GM18909 (cell line): ENCODE data around the gene ORM1.
A peak's percentile ranks its signal among the peaks of the same experiment; 100 is the strongest.

ENCODE experiments used
- ATAC-seq: cut with Tn5 transposase; IDR thresholded peaks from one replicate; pipeline ENCODE4 v1.9.1; 2021; ENCODE audit warnings: mild to moderate bottlenecking; ENCODE audit not compliant: unreplicated experiment, poor library complexity

ORM1 gene

GRCh38 chr9:114341152-114341830, 18.4 kb downstream of the ORM1 start:
- no peak for ATAC-seq

DNA sequence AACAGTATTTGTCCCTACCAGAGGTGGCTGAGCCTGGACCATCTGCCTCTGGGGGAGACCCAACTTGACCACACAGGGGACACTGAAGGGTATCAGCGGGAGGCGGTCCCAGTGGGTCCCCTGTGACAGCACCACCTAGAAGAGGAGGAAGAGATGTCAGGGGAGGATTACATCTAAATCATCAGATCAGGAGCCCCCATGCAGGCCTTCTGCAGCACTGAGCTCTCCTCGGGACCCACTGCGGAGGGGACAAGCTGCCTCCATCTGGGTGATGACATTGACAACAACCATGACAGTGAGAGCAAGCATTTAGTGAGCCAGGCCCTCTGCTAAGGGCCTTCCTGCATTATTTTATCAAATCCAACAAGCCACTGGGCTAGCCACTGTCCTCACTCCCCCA, 19.1 kb downstream of the ORM1 start:
- no peak for ATAC-seq

DNA sequence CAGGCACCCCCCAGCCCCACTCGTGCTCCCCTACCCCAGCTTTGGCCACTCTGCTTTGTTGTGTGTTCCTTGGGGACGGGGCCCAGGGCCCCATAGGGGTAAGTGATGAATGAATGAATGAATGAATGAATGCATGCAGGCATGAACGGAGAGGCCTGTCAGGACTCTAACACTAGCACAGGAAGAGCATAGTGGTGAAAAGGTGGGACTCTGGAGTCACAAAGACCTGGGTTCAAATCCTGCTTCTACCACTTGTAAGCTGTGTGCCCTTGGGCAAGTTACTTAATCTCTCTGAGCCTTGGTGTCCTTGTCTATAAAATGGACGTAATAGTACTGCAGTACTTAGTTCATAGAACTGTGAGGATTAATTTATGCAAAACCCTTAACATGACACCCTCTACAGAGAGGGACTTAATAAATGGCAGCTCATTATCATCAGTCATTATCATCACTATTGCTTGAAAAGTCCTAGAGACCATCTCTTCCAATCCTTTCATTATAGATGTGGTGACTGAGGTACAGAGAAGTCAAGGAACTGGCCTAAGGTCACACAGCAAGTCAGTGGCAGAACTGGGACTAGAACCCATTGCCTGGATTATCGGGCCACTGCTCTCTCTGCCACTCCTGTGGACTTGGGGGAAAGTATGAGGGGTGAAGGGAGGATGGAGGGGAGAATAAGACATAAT, 20.0 kb downstream of the ORM1 start:
- no peak for ATAC-seq

DNA sequence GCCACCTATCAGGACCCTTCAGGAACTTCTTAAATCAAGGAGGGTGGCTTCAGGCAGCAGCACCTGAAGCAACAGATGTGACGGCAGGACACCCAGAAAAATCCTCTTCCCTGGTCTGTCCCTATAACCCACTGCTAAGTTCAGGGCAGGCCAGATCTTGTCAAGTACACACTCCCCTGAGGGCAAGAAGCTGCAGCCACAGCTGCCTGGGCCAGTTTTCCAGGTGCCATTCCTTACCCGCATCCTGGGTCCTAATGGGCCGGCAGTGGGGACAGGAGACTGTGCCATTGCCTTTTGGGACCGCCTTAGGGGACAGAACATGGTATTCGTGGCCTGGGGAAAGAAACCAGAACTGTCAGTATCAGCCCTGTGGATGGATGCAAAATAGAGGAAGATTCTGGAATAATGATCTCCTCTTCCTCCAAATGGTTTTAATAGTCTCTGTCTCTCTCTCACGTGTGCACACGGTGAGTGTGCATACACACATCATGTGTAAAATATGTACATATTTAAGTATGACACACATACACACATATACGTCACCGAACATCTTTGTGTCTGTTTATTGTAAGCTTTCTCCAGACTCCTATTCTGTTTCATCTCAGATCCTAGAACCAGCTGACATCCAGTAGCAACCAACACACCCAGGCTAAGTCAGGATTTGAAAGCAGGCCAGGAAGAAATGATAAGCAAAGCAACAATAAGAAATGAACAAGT, 20.7 kb downstream of the ORM1 start:
- ATAC-seq = no peak

DNA sequence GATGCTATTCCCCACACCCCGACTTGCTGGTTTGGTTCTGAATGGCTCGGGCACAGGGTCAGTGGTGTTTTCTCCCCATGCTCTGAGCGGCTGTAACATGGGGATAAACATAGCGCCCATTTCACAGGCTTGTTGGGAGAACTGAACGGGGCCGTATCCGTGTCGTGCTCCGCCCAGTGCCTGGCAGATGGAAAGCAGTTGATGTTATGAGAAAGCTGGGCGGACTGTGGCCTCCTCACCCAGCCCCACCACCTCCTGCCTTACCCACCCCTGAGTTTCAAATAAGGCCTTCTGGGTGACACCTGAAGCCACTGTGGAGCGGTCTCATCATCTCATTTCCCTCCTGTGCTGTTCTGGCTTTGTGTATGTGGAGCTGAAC, 21.3 kb downstream of the ORM1 start:
- ATAC-seq = no peak

DNA sequence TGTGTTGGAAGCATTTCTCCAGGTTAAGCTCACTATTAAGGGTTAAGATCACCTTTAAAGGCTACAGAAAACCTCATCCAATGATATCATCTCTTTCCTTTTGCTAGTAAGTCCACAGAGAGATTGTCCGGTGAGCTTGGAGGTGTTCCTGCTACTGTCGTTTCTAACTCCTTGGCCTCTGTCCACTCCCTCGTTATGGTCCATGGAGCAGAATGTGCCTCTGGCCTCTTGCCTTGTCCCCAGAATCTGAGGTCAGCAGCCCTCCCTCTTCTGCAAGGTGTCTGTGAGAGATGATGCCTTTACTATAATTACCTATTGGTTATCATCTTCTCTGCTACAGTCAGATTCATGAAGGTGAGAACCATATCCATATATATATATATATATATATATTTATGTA, 21.8 kb downstream of the ORM1 start:
- ATAC-seq = no peak

GRCh38 chr9:114345493-114346065, 22.7 kb downstream of the ORM1 start:
- ATAC-seq = no peak

DNA sequence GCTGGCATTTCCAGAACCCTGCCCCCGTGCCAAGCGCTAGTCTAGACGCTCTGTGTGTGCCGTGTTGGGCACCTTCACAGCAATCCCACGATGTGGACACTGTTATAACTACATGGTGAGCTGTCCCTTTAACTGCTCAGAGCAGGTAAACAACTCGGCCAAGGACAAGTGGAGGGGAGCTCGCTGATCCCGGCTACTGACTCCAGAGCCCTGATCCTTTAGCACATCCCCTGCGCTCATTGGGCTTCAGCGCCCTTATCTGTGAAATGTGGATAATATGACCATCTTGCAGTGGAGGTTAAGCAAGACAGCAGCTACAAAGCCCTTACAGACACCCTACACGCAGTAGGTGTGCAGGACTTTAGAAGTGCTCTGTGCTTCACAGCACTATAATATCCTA, 23.2 kb downstream of the ORM1 start:
- ATAC-seq = no peak

DNA sequence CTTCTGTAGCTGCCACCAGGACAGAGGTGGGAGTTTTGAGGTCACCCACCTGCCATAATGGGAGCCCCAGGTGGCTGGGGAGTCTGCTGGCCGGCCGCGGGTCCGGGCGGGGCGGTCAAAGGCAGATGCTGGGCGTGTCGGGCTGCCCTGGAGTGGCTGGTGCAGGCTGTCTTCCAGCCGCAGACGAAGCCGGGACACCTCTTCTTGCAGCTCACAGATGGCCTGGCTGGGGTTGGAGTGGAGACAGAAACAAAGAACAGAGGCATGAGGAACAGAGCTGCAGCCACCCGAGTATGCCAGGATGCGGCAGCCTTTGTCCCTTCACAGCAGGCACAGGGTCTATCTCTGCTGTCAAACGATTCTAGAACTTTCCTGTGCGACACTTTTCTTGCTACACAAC, 24.8 kb downstream of the ORM1 start:
- no peak for ATAC-seq

- ATAC-seq = no peak
Observed at GRCh38 chr9:114348261-114348905, 25.5 kb downstream of the ORM1 start.

DNA sequence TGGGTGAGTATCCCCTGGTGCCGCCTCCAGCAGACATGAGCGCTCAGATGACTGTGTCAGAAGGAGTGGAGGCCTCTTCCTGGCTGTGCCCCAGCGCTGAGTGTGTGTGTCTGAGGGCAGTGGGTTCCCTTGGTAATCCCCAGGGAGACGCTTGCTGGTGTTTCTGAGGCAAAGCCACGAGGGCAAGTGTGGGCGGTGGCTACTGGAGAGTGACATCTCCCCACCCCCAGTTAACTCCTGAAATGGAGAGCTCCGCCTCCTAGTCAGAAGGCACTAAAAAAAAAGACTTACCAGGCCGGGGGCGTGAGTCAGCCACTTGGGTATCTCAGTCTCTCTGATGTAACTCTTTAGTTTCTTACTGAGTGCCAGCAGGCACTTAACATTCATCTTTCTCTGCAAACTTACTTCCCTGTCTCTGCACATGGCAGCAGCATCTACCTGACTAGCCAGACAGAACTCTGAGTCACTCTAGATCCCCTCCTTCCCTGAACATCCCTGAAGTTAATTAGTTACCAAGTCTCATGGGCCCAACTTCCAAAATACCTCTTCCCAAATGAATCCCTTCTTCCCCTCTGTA, 26.1 kb downstream of the ORM1 start:
- ATAC-seq = peak; percentile 93

GRCh38 chr9:114349713-114350480, 27.0 kb downstream of the ORM1 start:
- no peak for ATAC-seq

DNA sequence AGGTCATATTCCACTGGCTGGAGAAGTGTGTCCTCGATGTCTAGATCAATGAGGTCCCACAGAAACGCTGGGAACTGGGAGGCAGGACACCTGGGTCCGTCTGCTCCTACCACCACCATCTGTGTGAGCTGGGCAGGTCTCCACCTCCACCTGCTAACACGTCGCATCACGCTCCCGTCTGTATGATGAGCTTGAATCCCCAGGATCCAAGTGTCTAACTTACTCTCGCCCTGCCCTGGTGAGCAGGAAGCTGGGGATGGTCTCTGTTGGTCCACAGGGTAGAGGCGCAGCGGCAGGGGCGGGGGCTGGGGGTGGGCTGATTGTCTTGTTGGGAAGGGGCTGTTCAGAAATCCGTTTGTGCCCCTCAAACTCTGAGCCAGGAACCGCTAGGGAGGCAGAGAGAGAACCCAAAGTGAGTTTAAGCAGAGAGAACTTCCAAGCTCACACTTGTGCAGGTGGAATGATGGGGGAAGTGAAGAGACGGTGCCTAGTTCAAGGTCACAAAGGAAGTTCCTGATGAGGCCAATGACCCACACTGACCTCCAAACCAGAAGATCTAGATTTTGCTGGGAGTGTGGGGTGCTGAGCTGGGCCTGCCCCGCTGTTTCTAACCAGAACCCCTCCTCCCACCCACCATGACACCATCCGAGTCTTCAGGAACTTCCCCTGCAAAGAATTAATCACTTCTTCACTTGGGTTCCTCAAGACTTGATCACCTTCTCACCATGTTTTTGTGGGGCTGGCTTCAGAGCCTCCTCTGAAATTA, 27.9 kb downstream of the ORM1 start:
- no peak for ATAC-seq

- no peak for ATAC-seq
Observed at GRCh38 chr9:114351932-114352331, 29.0 kb downstream of the ORM1 start.

DNA sequence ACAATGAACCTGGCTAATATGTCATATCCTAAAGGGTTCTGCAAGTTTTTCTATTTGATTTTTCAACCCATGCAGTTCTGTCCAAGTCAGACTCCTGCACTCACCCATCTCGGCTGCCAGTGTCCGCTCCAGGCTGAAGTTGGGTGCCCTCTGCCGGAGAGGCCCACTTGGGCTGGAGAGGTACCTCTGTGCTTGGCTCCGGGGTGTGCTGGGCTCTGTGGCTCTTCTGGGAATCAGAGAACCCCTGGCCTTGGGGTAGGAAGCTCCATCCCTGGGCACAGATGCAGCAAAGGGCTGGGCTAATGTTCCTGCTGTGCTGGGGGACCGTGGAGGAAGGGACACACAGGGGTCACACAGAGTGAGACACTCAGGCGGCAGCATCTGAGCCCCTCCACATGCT, 32.9 kb downstream of the ORM1 start:
- ATAC-seq = no peak

- no peak for ATAC-seq
Observed at GRCh38 chr9:114356792-114357191, 33.9 kb downstream of the ORM1 start.

DNA sequence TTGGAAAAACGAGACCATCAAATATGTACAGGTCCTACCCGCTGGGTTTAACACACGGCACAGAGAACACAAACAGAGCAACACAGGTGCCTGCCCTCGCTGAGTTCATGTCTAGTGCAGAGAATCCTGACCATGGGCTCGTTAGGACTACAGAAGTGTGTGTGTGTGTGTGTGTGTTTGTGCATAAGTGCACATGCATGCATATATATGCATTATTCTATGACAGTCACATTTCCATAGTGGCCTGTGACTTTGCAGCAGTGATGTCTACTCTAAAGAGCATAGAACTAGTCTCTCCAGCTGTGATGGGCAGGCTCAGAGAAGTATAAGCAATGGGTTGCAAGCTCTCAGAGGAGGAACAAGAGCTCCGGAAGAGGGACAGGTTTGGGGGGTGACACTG, 34.5 kb downstream of the ORM1 start:
- ATAC-seq = no peak

- ATAC-seq = no peak
Observed at GRCh38 chr9:114357911-114358328, 35.0 kb downstream of the ORM1 start.

GRCh38 chr9:114359801-114360200, 36.9 kb downstream of the ORM1 start:
- no peak for ATAC-seq
